Loucy (cell line): ENCODE measurements around the gene HLA-DMA.

Experiments
- H2AFZ ChIP-seq: fragments of 200-600 bp; sonication (generic); 2 replicates; pipeline ENCODE4 v1.6.0; 2016; ENCODE audit warnings: antibody characterized with exemption, mild to moderate bottlenecking, low read length, moderate library complexity
- H3F3A ChIP-seq: fragments of 200-600 bp; 2 replicates; pipeline ENCODE4 v1.6.0; 2016; ENCODE audit warnings: antibody characterized with exemption, low read depth, mild to moderate bottlenecking
- H3K27me3 ChIP-seq: fragments of 200-600 bp; sonication (generic); 2 replicates; pipeline ENCODE4 v1.6.1; 2014; ENCODE audit warnings: low read length, mild to moderate bottlenecking; ENCODE audit not compliant: insufficient read depth, poor library complexity, severe bottlenecking
- H3K36me3 ChIP-seq: fragments of 200-600 bp; sonication (generic); 2 replicates; pipeline ENCODE4 v1.6.1; 2016; ENCODE audit warnings: low read length; ENCODE audit not compliant: insufficient read depth
- H3K4me1 ChIP-seq: fragments of 200-600 bp; sonication (generic); 2 replicates; pipeline ENCODE4 v1.5.1; 2014; ENCODE audit warnings: low read length, mild to moderate bottlenecking; ENCODE audit not compliant: insufficient read depth, poor library complexity, severe bottlenecking
- H3K4me2 ChIP-seq: fragments of 200-600 bp; sonication (generic); 2 replicates; pipeline ENCODE4 v1.6.0; 2014; ENCODE audit warnings: antibody characterized with exemption, low read length, low read depth, mild to moderate bottlenecking; ENCODE audit not compliant: poor library complexity, severe bottlenecking
- H3K4me3 ChIP-seq: fragments of 200-600 bp; sonication (generic); 2 replicates; pipeline ENCODE4 v1.5.1; 2014; ENCODE audit warnings: low read length, mild to moderate bottlenecking, mixed read lengths; ENCODE audit not compliant: poor library complexity, severe bottlenecking
- H3K79me2 ChIP-seq: fragments of 200-600 bp; sonication (generic); 2 replicates; pipeline ENCODE4 v1.6.1; 2014; ENCODE audit warnings: low read length; ENCODE audit not compliant: insufficient read depth
- H3K9ac ChIP-seq: fragments of 200-600 bp; sonication (generic); 2 replicates; pipeline ENCODE4 v1.6.0; 2014; ENCODE audit warnings: mild to moderate bottlenecking, low read depth, low read length, moderate library complexity; ENCODE audit not compliant: poor library complexity, severe bottlenecking
- H3K9me2 ChIP-seq: fragments of 200-600 bp; sonication (generic); replicated peaks from 2 replicates; pipeline ENCODE4 v1.6.1; 2016; ENCODE audit warnings: low read depth, low read length, mixed read lengths
- H3K9me3 ChIP-seq: fragments of 200-600 bp; sonication (generic); 2 replicates; pipeline ENCODE4 v1.6.1; 2014; ENCODE audit warnings: mild to moderate bottlenecking, antibody characterized with exemption, low read length, low read depth; ENCODE audit not compliant: insufficient read depth
- H4K20me1 ChIP-seq: fragments of 200-600 bp; sonication (generic); 2 replicates; pipeline ENCODE4 v1.6.0; 2014; ENCODE audit warnings: antibody characterized with exemption, low read length, mild to moderate bottlenecking; ENCODE audit not compliant: insufficient read depth, poor library complexity, severe bottlenecking
- EZH2phosphoT487 ChIP-seq: fragments of 200-600 bp; IDR thresholded peaks from 2 replicates; pipeline ENCODE4 v1.6.1; 2018; ENCODE audit warnings: antibody characterized with exemption, mild to moderate bottlenecking, moderate library complexity, borderline replicate concordance
- TF ChIP-seq, protein P1 (sequence below): fragments of 200-600 bp; sonication (generic); conservative IDR thresholded peaks from 2 replicates; pipeline ENCODE4 v1.5.1; 2014; ENCODE audit warnings: mild to moderate bottlenecking, antibody characterized with exemption, low read length

Gene HLA-DMA

DNA sequence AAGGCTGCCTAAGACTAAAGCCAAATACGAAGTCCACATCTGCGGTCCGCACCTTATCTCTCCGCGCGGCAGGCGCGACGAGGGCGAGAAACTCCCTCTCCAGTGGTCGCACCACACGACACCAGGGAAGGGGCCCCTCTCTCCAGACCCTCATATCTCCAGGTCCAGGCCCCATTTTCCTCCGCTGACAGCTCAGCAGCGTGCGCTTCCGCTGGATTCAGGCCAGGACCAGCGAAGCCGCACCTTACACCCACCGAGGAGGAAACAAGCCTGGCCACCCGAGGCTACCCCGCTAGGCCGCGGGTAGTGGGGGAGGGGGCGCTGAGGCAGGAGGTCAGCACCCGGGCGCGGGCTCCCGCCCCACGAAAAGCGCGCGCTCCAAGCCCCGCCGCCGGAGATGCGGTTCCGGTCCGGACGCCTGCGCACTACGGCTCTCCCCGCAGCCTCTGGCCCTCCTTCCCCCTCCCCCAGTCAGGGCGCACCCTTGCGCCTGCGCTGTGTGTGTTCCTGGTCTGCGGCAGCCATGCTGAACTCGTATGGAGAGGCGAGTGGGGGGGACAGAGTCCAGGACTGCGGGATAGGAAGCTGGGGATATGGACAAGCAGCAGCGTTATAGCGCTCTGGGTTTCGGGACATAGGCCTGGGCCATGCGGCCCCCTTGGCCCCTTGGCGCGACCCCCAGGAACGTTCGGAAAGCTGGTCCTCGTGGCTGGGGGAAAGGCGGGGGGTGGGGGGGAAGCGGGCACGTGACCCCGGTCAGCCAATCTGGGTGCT lies 15.4 kb upstream of the HLA-DMA start, which contains the start of gene BRD2:
Gene BRD2 (plus strand): TSS at position 502 of the 774 bp plus-strand sequence. CDS start 4,305 bp downstream, outside the sequence.
- H3K4me3 ChIP-seq: peak within 1 kb of the TSS; percentile 96
- peaks cover 17% of the 10 kb centered on the region for H3K36me3 ChIP-seq
- H3K27me3 ChIP-seq: peaks cover 30% of the 10 kb centered on the region
- TF ChIP-seq, protein P1, sequence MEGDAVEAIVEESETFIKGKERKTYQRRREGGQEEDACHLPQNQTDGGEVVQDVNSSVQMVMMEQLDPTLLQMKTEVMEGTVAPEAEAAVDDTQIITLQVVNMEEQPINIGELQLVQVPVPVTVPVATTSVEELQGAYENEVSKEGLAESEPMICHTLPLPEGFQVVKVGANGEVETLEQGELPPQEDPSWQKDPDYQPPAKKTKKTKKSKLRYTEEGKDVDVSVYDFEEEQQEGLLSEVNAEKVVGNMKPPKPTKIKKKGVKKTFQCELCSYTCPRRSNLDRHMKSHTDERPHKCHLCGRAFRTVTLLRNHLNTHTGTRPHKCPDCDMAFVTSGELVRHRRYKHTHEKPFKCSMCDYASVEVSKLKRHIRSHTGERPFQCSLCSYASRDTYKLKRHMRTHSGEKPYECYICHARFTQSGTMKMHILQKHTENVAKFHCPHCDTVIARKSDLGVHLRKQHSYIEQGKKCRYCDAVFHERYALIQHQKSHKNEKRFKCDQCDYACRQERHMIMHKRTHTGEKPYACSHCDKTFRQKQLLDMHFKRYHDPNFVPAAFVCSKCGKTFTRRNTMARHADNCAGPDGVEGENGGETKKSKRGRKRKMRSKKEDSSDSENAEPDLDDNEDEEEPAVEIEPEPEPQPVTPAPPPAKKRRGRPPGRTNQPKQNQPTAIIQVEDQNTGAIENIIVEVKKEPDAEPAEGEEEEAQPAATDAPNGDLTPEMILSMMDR: no peak
- no peak for TF ChIP-seq EZH2phosphoT487
- H3K79me2 ChIP-seq: peaks cover 65% of the 10 kb centered on the region
- peak within 1 kb of the TSS; percentile 100 for H3K9ac ChIP-seq
- peaks cover 14% of the 10 kb centered on the region for H4K20me1 ChIP-seq
- peaks cover 16% of the 10 kb centered on the region; the same call in 1 of the 2 replicates for H3F3A ChIP-seq
- no peaks in the 10 kb centered on the region for H3K9me2 ChIP-seq
- H3K9me3 ChIP-seq: no peaks in the 10 kb centered on the region
- peak within 1 kb of the TSS; percentile 98 for H3K4me2 ChIP-seq
- H2AFZ ChIP-seq: peak within 1 kb of the TSS; percentile 48
- H3K4me1 ChIP-seq: peaks cover 20% of the 10 kb centered on the region

DNA sequence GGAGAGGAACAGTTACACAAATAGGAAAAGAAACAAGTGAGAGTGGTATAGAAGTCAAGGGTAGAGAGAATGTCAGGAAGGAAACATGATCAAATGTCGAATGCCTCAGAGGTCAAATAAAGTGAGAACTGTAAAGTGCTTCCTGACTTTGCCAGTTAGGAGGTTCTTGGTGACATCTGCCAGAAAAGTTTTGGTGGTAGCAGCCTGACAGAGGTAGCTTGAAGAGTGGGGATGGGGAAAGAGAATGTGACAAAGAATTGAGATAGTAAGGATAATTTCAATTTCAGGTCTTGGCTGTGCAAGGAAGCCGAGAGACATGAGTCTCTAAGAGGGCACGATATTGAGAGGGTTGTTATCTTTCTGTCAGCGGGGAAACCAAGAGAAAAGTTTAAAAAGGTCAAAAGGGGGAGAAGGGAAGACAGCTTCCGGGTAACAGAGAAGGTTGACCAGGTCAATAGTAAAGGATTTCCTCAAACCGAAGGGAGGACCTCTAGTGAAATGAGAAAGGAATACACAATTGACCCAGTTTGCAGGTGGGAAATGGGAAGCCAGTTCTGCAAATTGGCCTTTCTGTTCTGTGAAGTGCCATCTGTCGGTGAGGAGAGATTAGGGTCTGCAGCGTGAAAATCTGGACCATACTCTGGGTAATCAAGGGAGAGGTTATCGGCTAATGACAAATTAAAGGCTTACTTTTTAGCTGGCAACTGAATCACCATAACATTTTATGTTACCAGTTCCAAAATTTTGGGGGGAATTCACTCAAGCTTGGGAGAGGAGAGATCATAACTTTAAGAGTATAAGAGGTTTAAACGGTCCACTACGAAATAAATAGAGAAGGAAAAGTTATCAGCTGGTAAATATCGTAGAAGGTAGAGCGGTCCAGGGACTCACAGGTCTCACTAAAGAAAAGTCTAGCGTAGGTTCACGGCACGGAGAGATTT lies 14.5 kb upstream of the HLA-DMA start:
- Histone ChIP-seq H2AFZ (peak overlapping the region; percentile 48; the same call in 1 of the 2 replicates), H3K4me1 (peaks cover 20% of the 10 kb centered on the region), H3F3A (peaks cover 16% of the 10 kb centered on the region; the same call in 1 of the 2 replicates), H3K9ac (peak overlapping the region; percentile 100), H3K36me3 (peaks cover 8% of the 10 kb centered on the region), H3K4me2 (peak overlapping the region; percentile 98), H4K20me1 (peaks cover 5% of the 10 kb centered on the region), H3K79me2 (peaks cover 56% of the 10 kb centered on the region), H3K27me3 (peaks cover 21% of the 10 kb centered on the region), H3K9me2 (no peaks in the 10 kb centered on the region), H3K9me3 (no peaks in the 10 kb centered on the region), H3K4me3 (peak overlapping the region; percentile 96)
- TF ChIP-seq EZH2phosphoT487: no peak
- TF ChIP-seq, protein P1: peak; percentile 86

DNA sequence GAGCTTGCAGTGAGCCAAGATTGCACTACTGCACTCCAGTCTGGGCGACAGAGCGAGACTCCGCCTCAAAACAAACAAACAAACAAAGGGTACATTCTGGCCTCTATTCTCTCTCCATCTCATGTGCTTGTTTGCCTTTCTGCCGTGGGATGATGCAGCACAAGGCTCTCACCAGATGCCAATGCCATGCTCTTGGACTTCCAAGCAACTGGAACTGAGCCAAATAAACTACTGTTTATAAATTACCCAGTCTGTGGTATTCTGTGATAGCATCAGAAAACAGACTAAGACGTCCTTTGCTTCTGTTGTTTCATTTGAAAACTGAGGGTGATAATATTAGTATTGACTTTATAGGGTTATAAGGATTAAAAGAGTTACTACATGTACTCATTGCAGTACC lies 11.9 kb upstream of the HLA-DMA start:
- Histone ChIP-seq H2AFZ (no peak overlapping the region), H3K79me2 (peaks cover 38% of the 10 kb centered on the region), H3K4me2 (no peak overlapping the region), H3K36me3 (no peaks in the 10 kb centered on the region), H3K27me3 (peaks cover 5% of the 10 kb centered on the region), H3F3A (peaks cover 12% of the 10 kb centered on the region; the same call in 1 of the 2 replicates), H3K9me3 (no peaks in the 10 kb centered on the region), H3K9ac (no peak overlapping the region), H3K4me1 (peaks cover 20% of the 10 kb centered on the region), H3K9me2 (no peaks in the 10 kb centered on the region), H3K4me3 (no peak overlapping the region), H4K20me1 (peaks cover 2% of the 10 kb centered on the region)
- TF ChIP-seq, protein P1: no peak
- TF ChIP-seq EZH2phosphoT487: no peak
